ENCODE results near the gene CLGN.

Gene CLGN

GRCh38 chr4:140382732-140383131 lies 44.7 kb downstream of the CLGN start:
- no peak for DNase-seq (ENCODE audit: low read depth)

- no peak for DNase-seq (ENCODE audit: low read depth)
Measured at GRCh38 chr4:140374130-140374477, 53.3 kb downstream of the CLGN start.

- DNase-seq (ENCODE audit: low read depth) = peak; percentile 96
Measured at GRCh38 chr4:140373328-140374129, 53.9 kb downstream of the CLGN start, which contains the start of gene SCOC. Gene SCOC, plus strand, starts transcription at chr4:140373646. Its CDS starts 5,525 bp downstream, at chr4:140379171.

GRCh38 chr4:140372751-140373327 lies 54.6 kb downstream of the CLGN start:
- no peak for DNase-seq (ENCODE audit: low read depth)

- no peak for DNase-seq (ENCODE audit: low read depth)
Measured at GRCh38 chr4:140368686-140369085, 58.8 kb downstream of the CLGN start.

- no peak for DNase-seq (ENCODE audit: low read depth)
Measured at GRCh38 chr4:140367738-140368137, 59.7 kb downstream of the CLGN start.

GRCh38 chr4:140363558-140363957 lies 63.9 kb downstream of the CLGN start:
- no peak for DNase-seq (ENCODE audit: low read depth)

- no peak for DNase-seq (ENCODE audit: low read depth)
Measured at GRCh38 chr4:140363051-140363450, 64.4 kb downstream of the CLGN start.

GRCh38 chr4:140361099-140361498 lies 66.3 kb downstream of the CLGN start:
- no peak for DNase-seq (ENCODE audit: low read depth)

- DNase-seq (ENCODE audit: low read depth) = peak; percentile 67
Measured at GRCh38 chr4:140359562-140360427, 67.7 kb downstream of the CLGN start.

GRCh38 chr4:140358281-140358680 lies 69.2 kb downstream of the CLGN start:
- no peak for DNase-seq (ENCODE audit: low read depth)

GRCh38 chr4:140357868-140358267 lies 69.6 kb downstream of the CLGN start:
- no peak for DNase-seq (ENCODE audit: low read depth)

GRCh38 chr4:140355288-140355687 lies 72.2 kb downstream of the CLGN start:
- DNase-seq (ENCODE audit: low read depth) = no peak

GRCh38 chr4:140353786-140354185 lies 73.7 kb downstream of the CLGN start:
- no peak for DNase-seq (ENCODE audit: low read depth)

- DNase-seq (ENCODE audit: low read depth) = no peak
Measured at GRCh38 chr4:140351093-140352075, 76.1 kb downstream of the CLGN start.

GRCh38 chr4:140349816-140350215 lies 77.6 kb downstream of the CLGN start:
- DNase-seq (ENCODE audit: low read depth) = no peak

GRCh38 chr4:140346136-140346535 lies 81.3 kb downstream of the CLGN start:
- no peak for DNase-seq (ENCODE audit: low read depth)

- no peak for DNase-seq (ENCODE audit: low read depth)
Measured at GRCh38 chr4:140344621-140345020, 82.8 kb downstream of the CLGN start.

GRCh38 chr4:140344101-140344500 lies 83.3 kb downstream of the CLGN start:
- no peak for DNase-seq (ENCODE audit: low read depth)

- no peak for DNase-seq (ENCODE audit: low read depth)
Measured at GRCh38 chr4:140343303-140343702, 84.1 kb downstream of the CLGN start.

GRCh38 chr4:140342620-140343019 lies 84.8 kb downstream of the CLGN start:
- no peak for DNase-seq (ENCODE audit: low read depth)

Data from stimulated activated CD4-positive, alpha-beta T cell treated with anti-CD3 and anti-CD28 coated beads, Interleukin-2, amount 100 ng/mL, for 4 hours (primary cell).